ENCODE results near the gene VEZF1.

VEZF1 gene

GRCh38 chr17:57954397-57955182, 33.5 kb downstream of the VEZF1 start:
- Histone ChIP-seq H3K4me1 (peaks cover 12% of the 10 kb centered on the region), H2AFZ (peak overlapping the region; percentile 90), H3K4me2 (ENCODE audit: low read length) (peak overlapping the region; percentile 72), H3K27ac (peak overlapping the region; percentile 20), H3K9ac (no peak overlapping the region), H3K79me2 (no peaks in the 10 kb centered on the region), H3K4me3 (ENCODE audit: low read depth, low read length) (peak overlapping the region; percentile 58), H3K9me3 (ENCODE audit: control insufficient read depth, low read length) (no peaks in the 10 kb centered on the region), H3K36me3 (ENCODE audit: control insufficient read depth, insufficient read depth, low read length) (no peaks in the 10 kb centered on the region), H3K27me3 (ENCODE audit: control insufficient read depth, insufficient read depth, low read length) (no peaks in the 10 kb centered on the region)
- no peak for TF ChIP-seq CTCF (IDR thresholded peaks at IDR 0.05)

GRCh38 chr17:57953705-57954396, 34.2 kb downstream of the VEZF1 start:
- no peaks in the 10 kb centered on the region for H3K36me3 ChIP-seq (ENCODE audit: control insufficient read depth, insufficient read depth, low read length)

GRCh38 chr17:57953219-57953618, 34.8 kb downstream of the VEZF1 start:
- H3K79me2 ChIP-seq = no peaks in the 10 kb centered on the region
- no peak overlapping the region for H3K9ac ChIP-seq
- H3K27ac ChIP-seq = no peak overlapping the region
- no peak overlapping the region for H3K4me3 ChIP-seq (ENCODE audit: low read depth, low read length)
- no peaks in the 10 kb centered on the region for H3K27me3 ChIP-seq (ENCODE audit: control insufficient read depth, insufficient read depth, low read length)
- H3K4me1 ChIP-seq = peaks cover 12% of the 10 kb centered on the region
- H3K4me2 ChIP-seq (ENCODE audit: low read length) = no peak overlapping the region
- no peak overlapping the region for H2AFZ ChIP-seq
- H3K9me3 ChIP-seq (ENCODE audit: control insufficient read depth, low read length) = no peaks in the 10 kb centered on the region
- no peaks in the 10 kb centered on the region for H3K36me3 ChIP-seq (ENCODE audit: control insufficient read depth, insufficient read depth, low read length)
- no peak for TF ChIP-seq CTCF (IDR thresholded peaks at IDR 0.05)

More at GRCh38 chr17:57953705-57954396, 34.2 kb downstream of the VEZF1 start:
- Histone ChIP-seq H3K4me3 (ENCODE audit: low read depth, low read length) (peak overlapping the region; percentile 58), H3K9ac (no peak overlapping the region), H3K4me1 (peaks cover 12% of the 10 kb centered on the region), H3K27me3 (ENCODE audit: control insufficient read depth, insufficient read depth, low read length) (no peaks in the 10 kb centered on the region), H3K9me3 (ENCODE audit: control insufficient read depth, low read length) (no peaks in the 10 kb centered on the region), H2AFZ (peak overlapping the region; percentile 90), H3K4me2 (ENCODE audit: low read length) (peak overlapping the region; percentile 72), H3K79me2 (no peaks in the 10 kb centered on the region), H3K27ac (peak overlapping the region; percentile 20)
- no peak for TF ChIP-seq CTCF (IDR thresholded peaks at IDR 0.05)

- no peak overlapping the region for H3K9ac ChIP-seq
- no peaks in the 10 kb centered on the region for H3K9me3 ChIP-seq (ENCODE audit: control insufficient read depth, low read length)
- H2AFZ ChIP-seq = no peak overlapping the region
- no peak overlapping the region for H3K4me3 ChIP-seq (ENCODE audit: low read depth, low read length)
- no peaks in the 10 kb centered on the region for H3K36me3 ChIP-seq (ENCODE audit: control insufficient read depth, insufficient read depth, low read length)
- no peak overlapping the region for H3K4me2 ChIP-seq (ENCODE audit: low read length)
- no peaks in the 10 kb centered on the region for H3K27me3 ChIP-seq (ENCODE audit: control insufficient read depth, insufficient read depth, low read length)
- peaks cover 2% of the 10 kb centered on the region for H3K4me1 ChIP-seq
- no peaks in the 10 kb centered on the region for H3K79me2 ChIP-seq
- H3K27ac ChIP-seq = no peak overlapping the region
- no peak for TF ChIP-seq CTCF (IDR thresholded peaks at IDR 0.05)
Measured at GRCh38 chr17:57949649-57950048, 38.4 kb downstream of the VEZF1 start.
